ENCODE data around the gene HPCA.

Gene HPCA

GRCh38 chr1:32886004-32886827, at the start of gene HPCA:
Gene HPCA, plus strand, starts transcription at chr1:32886491. Its CDS starts 2,408 bp downstream, at chr1:32888899.
- peak; percentile 65 for DNase-seq

GRCh38 chr1:32848354-32849063, 37.8 kb upstream of the HPCA start:
- no peak for DNase-seq

GRCh38 chr1:32855861-32856617, 30.3 kb upstream of the HPCA start:
- DNase-seq, result no peak

- no peak for DNase-seq
These were observed 28.2 kb upstream of the HPCA start for GRCh38 chr1:32858136-32858535.

- no peak for DNase-seq
These were observed 27.5 kb upstream of the HPCA start for GRCh38 chr1:32858791-32859190.

GRCh38 chr1:32859915-32860314, 26.4 kb upstream of the HPCA start:
- no peak for DNase-seq

GRCh38 chr1:32860566-32860965, 25.7 kb upstream of the HPCA start:
- DNase-seq, result no peak

GRCh38 chr1:32861904-32862695, 24.2 kb upstream of the HPCA start:
- DNase-seq, result no peak

- DNase-seq, result no peak
These were observed 22.9 kb upstream of the HPCA start for GRCh38 chr1:32863218-32863880.

GRCh38 chr1:32863881-32864245, 22.4 kb upstream of the HPCA start:
- no peak for DNase-seq

GRCh38 chr1:32864375-32865019, 21.8 kb upstream of the HPCA start:
- DNase-seq, result no peak

- no peak for DNase-seq
These were observed 20.5 kb upstream of the HPCA start for GRCh38 chr1:32865639-32866405.

- DNase-seq, result no peak
These were observed 19.1 kb upstream of the HPCA start for GRCh38 chr1:32867151-32867550.

- DNase-seq, result no peak
These were observed 18.6 kb upstream of the HPCA start for GRCh38 chr1:32867671-32868070.

GRCh38 chr1:32868085-32868484, 18.2 kb upstream of the HPCA start:
- DNase-seq, result no peak

GRCh38 chr1:32868806-32869455, 17.4 kb upstream of the HPCA start:
- DNase-seq, result no peak

- no peak for DNase-seq
These were observed 16.2 kb upstream of the HPCA start for GRCh38 chr1:32869923-32870614.

GRCh38 chr1:32870615-32871363, 15.5 kb upstream of the HPCA start, which contains the start of gene FNDC5:
Gene FNDC5, minus strand, starts transcription at chr1:32870912.
- DNase-seq, result no peak
